ENCODE data around the gene ZNF414. TPM values are rescaled to one million over a fixed set of nuclear protein-coding genes. Genes with fewer than 3 reads are reported as not detected.

ZNF414 gene
- total RNA-seq, 2 experiments from 2014 or later = 21.2 to 23.4 TPM

DNA sequence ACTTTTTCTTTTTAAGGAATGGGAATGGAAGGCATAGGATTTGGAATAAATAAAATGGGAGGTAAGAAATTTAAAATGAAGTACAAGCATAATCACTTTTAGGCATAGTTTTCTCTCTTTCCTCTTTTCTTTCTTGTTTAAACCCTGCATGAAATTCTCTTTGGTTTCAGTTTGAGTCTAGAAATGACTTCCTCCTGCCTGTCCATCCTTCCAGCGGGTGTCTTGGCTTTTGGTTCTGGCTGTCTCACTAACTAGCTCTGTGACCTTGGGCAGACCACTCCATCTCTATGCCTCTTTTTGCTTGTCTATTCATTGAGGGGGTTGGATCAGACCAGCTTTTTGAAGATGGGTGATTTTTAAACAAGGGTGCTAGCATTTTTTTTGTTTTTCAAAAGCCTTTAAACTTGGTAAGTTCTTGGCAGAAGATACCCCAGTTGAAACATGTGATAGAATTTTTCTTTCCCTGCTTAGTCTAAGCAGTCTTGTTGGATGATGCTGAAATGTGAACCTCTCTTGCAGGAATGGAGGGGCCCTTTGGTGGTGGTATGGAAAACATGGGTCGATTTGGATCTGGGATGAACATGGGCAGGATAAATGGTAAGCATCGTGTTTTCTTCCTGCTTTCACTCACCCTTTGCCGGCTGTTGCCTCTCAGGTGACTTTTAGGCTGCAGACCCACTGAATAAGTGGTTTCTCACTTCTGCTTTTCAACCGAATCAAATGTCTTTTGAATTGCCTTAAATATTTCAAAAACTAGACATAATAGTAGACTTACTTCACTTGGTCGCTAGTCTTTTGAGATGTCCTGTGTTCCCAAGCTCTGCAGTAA lies 40.1 kb downstream of the ZNF414 start:
- H3K4me3 Mint-ChIP-seq = no peak overlapping the region
- H3K4me1 Mint-ChIP-seq = peaks cover 39% of the 10 kb centered on the region
- H3K27ac Mint-ChIP-seq = peak overlapping the region; percentile 16
- H3K27me3 Mint-ChIP-seq = no peaks in the 10 kb centered on the region
- H3K36me3 Mint-ChIP-seq = peaks cover 47% of the 10 kb centered on the region
- no peaks in the 10 kb centered on the region for H3K9me3 Mint-ChIP-seq
- DNase-seq = no peak

DNA sequence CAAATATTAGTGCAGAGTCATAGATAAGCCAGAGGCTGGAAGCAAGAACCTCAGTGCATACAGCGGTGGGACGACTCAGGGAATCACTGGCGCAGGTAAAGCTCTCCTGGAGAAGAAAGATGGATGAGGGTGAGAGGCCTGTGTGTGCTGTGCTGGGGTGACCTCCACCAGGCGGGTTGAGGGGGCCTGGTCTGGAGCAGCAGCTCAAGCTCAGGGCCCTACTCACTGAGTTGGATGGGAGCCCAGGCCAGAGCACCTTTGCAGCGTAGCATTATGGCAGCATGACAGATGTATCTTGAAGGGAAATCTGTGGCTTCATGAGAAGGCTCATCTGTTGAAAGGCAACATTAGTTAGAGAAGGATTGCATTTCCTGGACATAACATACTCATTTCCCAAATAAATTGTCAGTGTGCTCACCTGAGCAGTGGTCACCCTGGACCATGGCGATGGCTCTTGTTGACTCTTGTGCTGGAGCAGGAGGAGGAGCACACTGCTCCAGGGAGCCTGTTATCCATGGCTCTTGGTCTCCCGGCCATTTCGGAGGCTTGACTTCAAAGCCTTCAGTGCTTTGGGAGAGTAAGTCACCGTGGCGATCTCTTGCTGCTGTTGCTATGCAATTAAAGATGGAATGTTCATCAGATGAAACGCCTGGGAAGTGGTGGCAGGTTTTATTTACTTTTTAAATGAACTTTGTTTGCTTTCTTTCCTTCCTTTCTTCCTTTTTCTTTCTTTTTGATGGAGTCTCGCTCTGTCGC lies 44.2 kb downstream of the ZNF414 start:
- no peaks in the 10 kb centered on the region for H3K27me3 Mint-ChIP-seq
- H3K27ac Mint-ChIP-seq = no peak overlapping the region
- peaks cover 16% of the 10 kb centered on the region for H3K4me1 Mint-ChIP-seq
- H3K9me3 Mint-ChIP-seq = no peaks in the 10 kb centered on the region
- no peak for DNase-seq
- H3K4me3 Mint-ChIP-seq = no peak overlapping the region
- peaks cover 41% of the 10 kb centered on the region for H3K36me3 Mint-ChIP-seq

DNA sequence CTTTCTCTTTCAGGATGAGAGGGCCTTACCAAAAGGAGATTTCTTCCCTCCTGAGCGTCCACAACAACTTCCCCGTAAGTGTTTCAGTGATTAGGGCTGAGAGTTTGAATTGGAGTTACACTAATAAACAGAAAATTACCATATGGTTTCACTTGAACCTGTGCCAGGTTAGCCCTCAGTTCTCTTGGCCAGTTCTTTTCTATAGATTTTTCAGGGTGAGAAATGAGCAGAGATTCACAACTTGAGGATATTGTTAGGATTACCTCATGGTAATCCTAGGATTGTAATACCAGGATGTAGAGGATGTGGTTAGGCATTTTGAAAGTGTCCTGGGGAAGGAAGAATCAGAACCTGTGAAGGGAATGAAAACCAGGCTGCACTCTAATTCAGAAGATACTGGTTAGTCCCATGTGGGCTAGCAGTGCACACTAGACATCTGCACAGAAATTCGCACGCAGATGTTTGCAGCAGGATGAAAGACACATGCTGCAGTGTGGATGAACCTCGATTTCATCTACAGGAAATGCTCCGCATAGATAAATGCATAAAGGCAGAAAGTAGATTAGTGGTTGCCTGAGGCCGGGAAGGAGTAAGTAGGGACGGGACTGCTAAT lies 45.1 kb downstream of the ZNF414 start:
- H3K27ac Mint-ChIP-seq = peak overlapping the region; percentile 23
- H3K9me3 Mint-ChIP-seq = no peaks in the 10 kb centered on the region
- H3K27me3 Mint-ChIP-seq = no peaks in the 10 kb centered on the region
- H3K4me3 Mint-ChIP-seq = no peak overlapping the region
- H3K4me1 Mint-ChIP-seq = peaks cover 13% of the 10 kb centered on the region
- peaks cover 46% of the 10 kb centered on the region for H3K36me3 Mint-ChIP-seq
- DNase-seq = no peak

DNA sequence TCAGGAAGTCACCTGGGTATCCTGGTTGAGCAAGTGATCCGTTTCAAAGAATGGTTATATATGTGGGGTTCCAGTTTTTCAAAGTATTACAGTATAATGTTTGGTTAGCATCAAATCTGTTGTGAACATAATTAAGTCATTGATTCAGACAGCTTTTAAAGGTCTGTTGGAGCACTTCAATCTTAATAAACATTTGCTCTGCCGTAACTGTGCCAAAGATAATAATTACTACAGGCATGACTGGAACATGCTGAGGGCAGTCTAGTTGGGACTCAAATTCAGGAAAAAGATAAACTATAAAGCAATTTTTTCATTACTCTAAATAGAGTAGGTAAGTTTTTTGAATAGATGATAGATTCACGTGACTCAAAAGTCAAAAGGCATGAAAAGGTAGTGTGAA lies 45.8 kb downstream of the ZNF414 start:
- Mint-ChIP-seq H3K4me3 (no peak overlapping the region), H3K36me3 (peaks cover 48% of the 10 kb centered on the region), H3K27ac (no peak overlapping the region), H3K9me3 (no peaks in the 10 kb centered on the region), H3K4me1 (peaks cover 8% of the 10 kb centered on the region), H3K27me3 (no peaks in the 10 kb centered on the region)
- no peak for DNase-seq

DNA sequence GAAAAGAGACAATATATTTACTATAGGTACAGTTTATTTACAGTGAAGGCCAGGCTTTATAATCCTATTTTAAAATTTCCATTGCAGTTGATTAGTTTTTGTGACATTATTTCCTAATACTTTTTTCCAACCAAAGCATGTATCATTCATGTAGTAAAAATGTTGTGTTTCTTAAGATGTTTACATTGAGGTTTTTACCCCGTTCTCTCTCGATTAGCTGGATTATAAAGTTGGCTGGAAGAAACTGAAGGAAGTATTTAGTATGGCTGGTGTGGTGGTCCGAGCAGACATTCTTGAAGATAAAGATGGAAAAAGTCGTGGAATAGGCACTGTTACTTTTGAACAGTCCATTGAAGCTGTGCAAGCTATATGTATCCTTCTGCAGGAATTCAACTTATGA lies 47.9 kb downstream of the ZNF414 start:
- no peak for DNase-seq

DNA sequence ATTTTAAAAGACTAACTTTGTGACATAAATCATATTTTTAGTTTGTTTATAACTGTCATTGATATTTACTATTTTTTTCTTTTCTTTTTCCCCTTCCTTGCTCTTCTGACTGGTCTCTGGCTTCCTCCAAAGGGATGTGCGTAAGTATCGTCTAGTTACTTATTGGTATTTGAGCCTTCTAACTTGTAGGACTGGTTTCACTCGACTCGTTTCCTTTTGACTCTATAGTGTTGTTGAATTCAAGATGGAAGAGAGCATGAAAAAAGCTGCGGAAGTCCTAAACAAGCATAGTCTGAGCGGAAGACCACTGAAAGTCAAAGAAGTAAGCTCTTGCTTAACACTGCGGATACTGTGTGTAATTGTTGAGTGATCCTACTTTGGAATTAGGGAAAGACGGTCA lies 50.6 kb downstream of the ZNF414 start:
- Mint-ChIP-seq H3K36me3 (peaks cover 48% of the 10 kb centered on the region), H3K27ac (no peak overlapping the region), H3K9me3 (no peaks in the 10 kb centered on the region), H3K4me1 (peaks cover 34% of the 10 kb centered on the region), H3K4me3 (no peak overlapping the region), H3K27me3 (no peaks in the 10 kb centered on the region)
- DNase-seq = no peak

More for the DNA sequence above, 47.9 kb downstream of the ZNF414 start:
- no peaks in the 10 kb centered on the region for H3K27me3 Mint-ChIP-seq
- H3K36me3 Mint-ChIP-seq = peaks cover 55% of the 10 kb centered on the region
- no peak overlapping the region for H3K27ac Mint-ChIP-seq
- no peak overlapping the region for H3K4me3 Mint-ChIP-seq
- H3K9me3 Mint-ChIP-seq = no peaks in the 10 kb centered on the region
- H3K4me1 Mint-ChIP-seq = peaks cover 10% of the 10 kb centered on the region

DNA sequence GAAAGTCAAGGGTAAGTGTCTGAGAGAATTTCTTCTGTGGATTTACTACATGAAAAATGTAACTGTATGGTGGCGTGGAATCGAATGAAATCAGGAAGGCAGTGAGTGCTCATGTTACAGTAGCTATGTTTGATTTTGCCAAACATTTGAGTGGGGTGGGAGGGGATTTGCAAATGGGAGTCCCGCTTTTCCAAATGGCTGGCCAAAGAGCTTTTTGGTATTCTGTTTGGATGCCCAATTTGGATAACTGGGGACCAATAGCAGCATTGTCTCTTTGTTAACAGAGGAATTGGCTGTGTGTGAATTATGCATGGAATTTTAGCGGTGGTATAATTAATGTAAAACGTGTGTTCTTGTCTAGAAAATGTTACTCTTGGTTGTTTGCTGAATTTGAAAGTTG lies 51.4 kb downstream of the ZNF414 start:
- H3K4me3 Mint-ChIP-seq = no peak overlapping the region
- no peak overlapping the region for H3K27ac Mint-ChIP-seq
- no peaks in the 10 kb centered on the region for H3K27me3 Mint-ChIP-seq
- no peak for DNase-seq
- no peaks in the 10 kb centered on the region for H3K9me3 Mint-ChIP-seq
- peaks cover 40% of the 10 kb centered on the region for H3K4me1 Mint-ChIP-seq
- peaks cover 43% of the 10 kb centered on the region for H3K36me3 Mint-ChIP-seq

DNA sequence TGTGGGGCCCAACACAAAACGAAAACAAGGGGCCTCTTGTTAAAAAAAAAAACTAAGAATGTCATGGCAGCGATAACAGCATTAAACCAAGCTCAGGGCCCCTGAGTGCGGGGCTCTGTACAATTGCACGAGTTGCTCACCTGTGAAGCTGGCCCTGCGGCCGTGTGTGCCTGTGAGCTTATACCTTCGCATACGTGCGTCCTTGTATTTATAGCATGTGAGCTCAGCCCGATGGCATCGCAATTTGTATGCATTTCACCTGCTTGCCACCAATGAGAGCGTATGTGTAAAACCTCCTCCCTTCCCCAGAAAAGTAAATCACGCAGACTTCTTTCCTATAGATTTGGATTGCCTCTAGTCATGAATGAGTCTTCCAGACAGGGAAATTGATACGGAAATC lies 52.1 kb downstream of the ZNF414 start:
- H3K27ac Mint-ChIP-seq = peak overlapping the region; percentile 12
- H3K27me3 Mint-ChIP-seq = no peaks in the 10 kb centered on the region
- no peaks in the 10 kb centered on the region for H3K9me3 Mint-ChIP-seq
- no peak for DNase-seq
- peaks cover 40% of the 10 kb centered on the region for H3K36me3 Mint-ChIP-seq
- H3K4me3 Mint-ChIP-seq = no peak overlapping the region
- H3K4me1 Mint-ChIP-seq = peaks cover 39% of the 10 kb centered on the region

DNA sequence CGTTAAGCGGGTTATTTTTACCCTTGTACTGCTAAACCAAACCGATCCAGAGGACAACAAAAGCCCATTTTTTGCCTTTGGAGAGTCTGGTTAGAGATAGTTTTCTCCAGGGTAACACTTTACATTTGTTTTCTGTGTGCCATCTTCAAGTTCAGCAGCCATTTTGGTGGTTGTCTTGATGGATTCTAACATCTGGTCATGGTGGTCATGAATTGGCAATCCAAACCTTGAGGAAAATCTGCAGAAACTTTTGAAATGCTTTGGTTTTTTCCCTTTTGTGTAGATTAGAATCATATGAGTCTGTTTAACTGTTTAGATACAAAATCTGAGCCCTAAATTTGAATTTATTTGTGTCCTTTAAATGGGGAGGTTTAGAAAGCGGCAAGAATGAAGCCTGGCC lies 52.6 kb downstream of the ZNF414 start:
- H3K27ac Mint-ChIP-seq = no peak overlapping the region
- no peaks in the 10 kb centered on the region for H3K27me3 Mint-ChIP-seq
- H3K9me3 Mint-ChIP-seq = no peaks in the 10 kb centered on the region
- peaks cover 44% of the 10 kb centered on the region for H3K4me1 Mint-ChIP-seq
- peaks cover 43% of the 10 kb centered on the region for H3K36me3 Mint-ChIP-seq
- H3K4me3 Mint-ChIP-seq = no peak overlapping the region
- no peak for DNase-seq

DNA sequence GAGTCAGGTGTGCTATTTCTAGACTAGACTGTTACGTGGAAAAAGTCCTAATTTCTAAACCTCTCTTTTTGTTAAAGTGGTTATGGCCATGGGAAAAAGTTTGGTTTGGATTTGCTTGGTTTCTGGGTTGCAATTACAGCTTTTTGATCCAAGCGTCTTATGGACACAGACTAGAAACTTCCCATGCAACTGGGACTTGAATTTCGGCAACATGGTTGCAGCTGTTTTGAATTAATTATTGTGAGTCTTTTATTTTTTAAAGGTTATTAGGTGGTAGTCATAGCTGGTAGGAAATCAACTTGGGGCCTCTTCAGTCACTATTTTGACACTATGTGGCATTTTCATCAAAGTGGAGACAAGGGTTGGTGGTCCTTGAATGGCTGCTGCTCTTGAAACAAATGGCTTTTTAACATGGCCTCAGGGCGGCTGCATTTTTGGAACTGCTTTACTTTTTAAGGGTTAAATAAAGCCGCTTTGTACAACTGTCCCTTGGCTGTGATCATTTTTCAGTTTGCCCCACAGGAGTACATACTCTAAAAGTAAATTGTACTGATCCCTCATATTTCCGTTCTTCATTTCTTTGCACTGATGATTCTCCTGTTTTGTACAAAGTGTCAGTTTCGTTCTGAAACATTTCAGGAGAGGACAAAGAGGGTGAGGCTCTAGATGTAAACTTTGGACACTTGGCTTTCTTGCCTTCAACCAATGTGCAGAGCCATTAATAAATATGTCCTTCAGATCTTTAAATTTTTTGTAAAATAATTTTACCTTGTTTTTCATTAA lies 53.3 kb downstream of the ZNF414 start:
- Mint-ChIP-seq H3K36me3 (peaks cover 39% of the 10 kb centered on the region), H3K27ac (no peak overlapping the region), H3K9me3 (no peaks in the 10 kb centered on the region), H3K4me1 (peaks cover 51% of the 10 kb centered on the region), H3K4me3 (no peak overlapping the region), H3K27me3 (no peaks in the 10 kb centered on the region)
- DNase-seq = no peak

Other genes with a start within 250 kb of the ZNF414 start
- 10 to 100 TPM; 71.5 to 77.7 TPM for gene CD320, start 205.8 kb downstream of the ZNF414 start, total RNA-seq
- 10 to 100 TPM; 78.0 to 84.8 TPM for gene NDUFA7, start 192.8 kb downstream of the ZNF414 start, total RNA-seq
- gene RPS28, start 192.7 kb downstream of the ZNF414 start, total RNA-seq = 1,000 to 10,000 TPM; 2,304 to 2,331 TPM
- under 1 TPM; 0.47 to 0.64 TPM for gene KANK3, start 170.9 kb downstream of the ZNF414 start, total RNA-seq
- gene ANGPTL4, start 150.0 kb downstream of the ZNF414 start, total RNA-seq = 1 to 10 TPM; 1.9 to 2.1 TPM
- 10 to 100 TPM; 60.9 to 65.5 TPM for gene RAB11B, start 123.8 kb downstream of the ZNF414 start, total RNA-seq
- gene MARCHF2, start 100.9 kb downstream of the ZNF414 start, total RNA-seq = 1 to 10 TPM; 6.1 to 6.6 TPM
- gene HNRNPM, start 69.2 kb downstream of the ZNF414 start, total RNA-seq = 100 to 1,000 TPM; 348 to 358 TPM
- under 1 TPM; 0.33 to 0.68 TPM for gene PRAM1, start 11.5 kb downstream of the ZNF414 start, total RNA-seq
- gene MYO1F, start 63.3 kb upstream of the ZNF414 start, total RNA-seq = 1 to 10 TPM; 4.5 to 4.8 TPM
- gene ADAMTS10, start 96.5 kb upstream of the ZNF414 start, total RNA-seq = 1 to 10 TPM; 3.7 to 4.1 TPM
- gene NFILZ, start 116.5 kb upstream of the ZNF414 start, total RNA-seq = not detected
- gene ACTL9, start 184.6 kb upstream of the ZNF414 start, total RNA-seq = not detected
- not detected for gene OR2Z1, start 207.5 kb upstream of the ZNF414 start, total RNA-seq

Measured in activated naive CD8-positive, alpha-beta T cell treated with anti-CD3 and anti-CD28 coated beads for 36 hours (primary cell).